ENCODE data around the gene APLF. TPM values are rescaled to one million over a fixed set of nuclear protein-coding genes. Genes with fewer than 3 reads are reported as not detected.
"Not testable (repeated sequence)": the region's sequence is repeated elsewhere in the genome, so short reads cannot be mapped to it uniquely, and the experiment has no call there.

The APLF gene
- total RNA-seq, 1 donor, result 8.6 TPM

GRCh38 chr2:68519236-68519635, 51.9 kb downstream of the APLF start:
- DNase-seq (ENCODE audit: low read depth), result no peak
- no peak overlapping the region for H3K4me3 ChIP-seq (ENCODE audit: low read depth, low read length)
- TF ChIP-seq CTCF (IDR thresholded peaks at IDR 0.05; ENCODE audit: insufficient read depth, low read depth, low read length), result no peak

DNA sequence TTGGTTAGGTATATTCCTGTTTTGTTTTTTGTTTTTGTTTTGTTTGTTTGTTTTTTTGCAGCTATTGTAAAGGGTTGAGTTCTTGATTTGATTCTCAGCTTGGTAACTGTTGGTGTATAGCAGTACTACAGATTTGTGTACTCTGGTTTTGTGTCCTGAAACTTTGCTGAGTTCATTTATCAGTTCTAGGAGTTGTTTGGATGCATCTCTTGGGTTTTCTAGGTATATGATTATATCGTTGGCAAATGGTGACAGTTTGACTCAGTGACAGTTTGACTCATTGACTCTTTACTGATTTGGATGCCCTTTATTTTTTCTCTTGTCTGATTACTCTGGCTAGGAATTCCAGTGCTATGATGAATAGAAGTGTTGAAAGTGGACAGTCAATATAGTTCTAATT, 53.7 kb downstream of the APLF start:
- no peak overlapping the region for H3K4me3 ChIP-seq (ENCODE audit: low read depth, low read length)
- DNase-seq (ENCODE audit: low read depth), result no peak
- TF ChIP-seq CTCF (IDR thresholded peaks at IDR 0.05; ENCODE audit: insufficient read depth, low read depth, low read length), result no peak

DNA sequence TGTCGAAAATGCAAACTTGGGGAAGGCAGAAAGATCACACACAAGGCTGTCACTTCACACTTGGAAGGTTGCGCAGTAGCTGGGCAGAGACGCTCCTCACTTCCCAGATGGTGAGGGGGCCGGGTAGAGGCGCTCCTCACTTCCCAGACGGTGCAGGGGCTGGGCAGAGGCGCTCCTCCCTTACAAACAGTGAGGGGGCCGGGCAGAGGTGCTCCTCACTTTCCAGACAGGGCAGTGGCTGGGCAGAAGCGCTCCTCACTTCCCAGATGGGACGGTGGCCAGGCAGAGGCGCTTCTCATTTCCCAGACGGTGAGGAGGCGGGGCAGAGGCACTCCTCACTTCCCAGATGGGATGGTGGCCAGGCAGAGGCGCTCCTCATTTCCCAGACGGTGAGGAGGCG, 59.6 kb downstream of the APLF start:
- not testable (repeated sequence) for DNase-seq (ENCODE audit: low read depth); H3K4me3 ChIP-seq (ENCODE audit: low read depth, low read length)

DNA sequence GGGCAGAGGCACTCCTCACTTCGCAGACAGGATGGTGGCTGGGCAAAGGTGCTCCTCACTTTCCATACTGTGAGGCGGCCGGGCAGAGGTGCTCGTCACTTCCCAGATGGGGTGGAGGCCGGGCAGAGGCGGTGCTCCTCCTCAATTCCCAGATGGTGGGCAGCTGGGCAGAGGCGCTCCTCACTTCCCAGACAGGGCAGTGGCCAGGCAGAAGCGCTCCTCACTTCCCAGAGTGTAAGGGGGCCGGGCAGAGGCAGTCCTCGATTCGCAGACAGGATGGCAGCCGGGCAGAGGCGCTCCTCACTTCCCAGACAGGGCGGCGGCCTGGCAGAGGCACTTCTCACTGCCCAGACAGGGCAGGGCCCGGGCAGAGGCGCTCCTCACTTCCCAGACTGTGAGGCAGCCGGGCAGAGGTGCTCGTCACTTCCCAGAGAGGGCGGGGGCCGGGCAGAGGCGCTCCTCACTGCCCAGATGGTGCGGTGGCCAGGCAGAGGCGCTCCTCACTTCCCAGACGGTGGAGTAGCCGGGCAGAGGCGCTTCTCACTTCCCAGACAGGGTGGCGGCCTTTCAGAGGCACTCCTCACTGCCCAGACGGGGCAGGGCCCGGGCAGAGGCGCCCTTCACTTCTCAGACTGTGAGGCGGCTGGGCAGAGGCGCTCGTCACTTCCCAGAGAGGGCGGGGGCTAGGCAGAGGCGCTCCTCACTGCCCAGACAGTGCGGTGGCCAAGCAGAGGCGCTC, 60.1 kb downstream of the APLF start:
- not testable (repeated sequence) for H3K4me3 ChIP-seq (ENCODE audit: low read depth, low read length); DNase-seq (ENCODE audit: low read depth)

- H3K4me3 ChIP-seq (ENCODE audit: low read depth, low read length); DNase-seq (ENCODE audit: low read depth): not testable (repeated sequence)
Observed at GRCh38 chr2:68529156-68529555, 61.8 kb downstream of the APLF start.

DNA sequence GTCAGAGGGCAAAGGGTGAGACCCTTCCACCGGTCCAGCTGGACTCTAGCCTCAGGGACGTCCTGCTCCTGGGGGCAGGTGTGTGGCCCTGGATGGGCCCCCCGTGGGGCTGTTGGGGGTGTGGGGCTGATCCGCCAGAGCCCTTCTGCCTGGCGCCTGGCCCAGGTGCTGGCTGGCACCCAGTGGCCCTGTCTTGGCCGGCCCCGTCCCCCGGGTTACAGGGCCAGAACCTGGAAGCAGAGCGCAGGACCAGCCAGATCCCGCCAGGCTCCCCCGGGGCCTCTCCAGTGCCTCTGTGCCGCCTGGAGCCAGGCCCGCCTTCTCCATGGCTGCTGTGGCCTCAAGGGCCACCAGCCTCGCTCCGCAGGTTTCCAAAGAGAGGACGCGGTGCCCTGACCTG, 62.3 kb downstream of the APLF start:
- DNase-seq (ENCODE audit: low read depth); H3K4me3 ChIP-seq (ENCODE audit: low read depth, low read length): not testable (repeated sequence)

DNA sequence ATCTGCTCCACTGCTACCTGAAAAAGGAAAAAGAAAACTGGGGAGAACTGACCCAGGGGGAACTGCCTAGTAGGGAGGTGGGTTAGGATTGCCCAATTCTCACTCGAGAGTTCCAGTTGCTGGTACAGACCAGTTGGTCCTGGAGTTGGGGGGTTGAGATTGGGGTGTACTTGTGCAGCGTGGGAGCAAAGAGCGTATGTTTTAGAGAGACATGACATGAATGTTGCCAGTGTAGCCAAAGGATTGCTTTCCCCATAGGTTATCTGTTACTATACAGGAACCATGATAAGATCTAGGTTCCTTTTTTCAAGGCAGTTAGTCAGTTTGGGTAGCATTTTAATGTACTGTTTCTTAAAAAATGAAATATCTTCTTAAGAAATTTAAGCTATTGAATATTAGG, 68.6 kb downstream of the APLF start:
- no peak overlapping the region for H3K4me3 ChIP-seq (ENCODE audit: low read depth, low read length)
- no peak for TF ChIP-seq CTCF (IDR thresholded peaks at IDR 0.05; ENCODE audit: insufficient read depth, low read depth, low read length)
- DNase-seq (ENCODE audit: low read depth), result no peak

GRCh38 chr2:68537011-68537410, 69.6 kb downstream of the APLF start:
- TF ChIP-seq CTCF (IDR thresholded peaks at IDR 0.05; ENCODE audit: insufficient read depth, low read depth, low read length), result no peak
- no peak overlapping the region for H3K4me3 ChIP-seq (ENCODE audit: low read depth, low read length)
- no peak for DNase-seq (ENCODE audit: low read depth)

DNA sequence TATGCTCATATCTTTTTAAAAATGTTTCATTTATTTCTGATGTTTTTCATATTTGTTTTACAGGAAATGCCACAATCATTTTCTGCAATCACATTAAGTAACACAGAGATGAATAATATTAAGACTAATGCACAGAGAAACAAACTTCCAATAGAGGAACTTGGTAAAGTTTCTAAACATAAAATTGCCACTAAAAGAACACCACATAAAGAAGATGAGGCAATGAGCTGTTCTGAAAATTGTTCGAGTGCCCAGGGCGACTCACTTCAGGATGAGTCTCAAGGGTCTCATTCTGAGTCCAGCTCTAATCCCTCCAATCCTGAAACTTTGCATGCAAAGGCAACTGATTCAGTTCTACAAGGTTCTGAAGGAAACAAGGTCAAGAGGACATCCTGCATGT, 70.4 kb downstream of the APLF start:
- no peak for DNase-seq (ENCODE audit: low read depth)
- no peak for TF ChIP-seq CTCF (IDR thresholded peaks at IDR 0.05; ENCODE audit: insufficient read depth, low read depth, low read length)
- H3K4me3 ChIP-seq (ENCODE audit: low read depth, low read length), result no peak overlapping the region
